Tibial nerve (tissue), 4 donors: ENCODE measurements around the gene AHCYL2. TPM values are rescaled to one million over a fixed set of nuclear protein-coding genes. Genes with fewer than 3 reads are reported as not detected.

ENCODE experiments used
- DNase-seq, 2 donors: peaks; one replicate each; pipeline ENCODE4 v3.0.0-alpha.2; 2019; ENCODE audit warnings: low spot score in 2 of 2
- H3K27ac ChIP-seq, 4 donors: fragments of 200-600 bp; sonication (generic) in 3 of 4; one replicate each; pipeline ENCODE4 v1.5.1; 2017 to 2019; ENCODE audit warnings: mild to moderate bottlenecking in 1 of 4
- H3K27me3 ChIP-seq, 2 donors: fragments of 200-600 bp; sonication (generic) in 1 of 2; one replicate each; pipeline versions ENCODE4 v1.5.1 to v1.6.0; 2017 to 2019
- H3K36me3 ChIP-seq, 3 donors: fragments of 200-600 bp; sonication (generic); one replicate each; pipeline ENCODE4 v1.5.1; 2018 to 2019
- H3K4me1 ChIP-seq, 4 donors: fragments of 200-600 bp; sonication (generic) in 3 of 4; one replicate each; pipeline ENCODE4 v1.5.1; 2017 to 2019
- H3K4me3 ChIP-seq, 4 donors: fragments of 200-600 bp; sonication (generic) in 3 of 4; one replicate each; pipeline ENCODE4 v1.5.1; 2017 to 2019; ENCODE audit warnings: mild to moderate bottlenecking in 1 of 4, moderate library complexity in 1 of 4
- H3K9me3 ChIP-seq, 4 donors: fragments of 200-600 bp; sonication (generic) in 3 of 4; one replicate each; pipeline ENCODE4 v1.5.1; 2017 to 2019
- CTCF ChIP-seq, 5 experiments: fragments of 200-600 bp in 3 of 5; fragments of 450-650 bp in 2 of 5; sonication (generic) in 3 of 5; IDR thresholded peaks; one replicate each; pipeline ENCODE4 v1.5.1; 2016 to 2019; ENCODE audit warnings: antibody characterized with exemption in 5 of 5, mild to moderate bottlenecking in 3 of 5, moderate library complexity in 2 of 5
- EP300 ChIP-seq, 2 donors: sonication (generic); formaldehyde crosslinking; IDR thresholded peaks; one replicate each; pipeline ENCODE4 v1.6.1; 2017; ENCODE audit warnings: antibody characterized with exemption in 2 of 2, mild to moderate bottlenecking in 1 of 2
- POLR2A ChIP-seq, 2 donors: fragments of 450-650 bp; IDR thresholded peaks; one replicate each; pipeline ENCODE4 v1.6.1; 2017; ENCODE audit warnings: antibody characterized with exemption in 2 of 2, mild to moderate bottlenecking in 2 of 2, moderate library complexity in 2 of 2
- WGBS, 2 donors: methylation state at CpG; one replicate each; pipeline ENCODE4 v1.1.5; 2018; 5-methylcytosine and 5-hydroxymethylcytosine counted together
- total RNA-seq, 4 donors: library from RNA; depleted of rRNA; stranded (reverse); fragments of >200 nt; gene quantifications; one replicate each; pipeline ENCODE4 v1.1.0, GENCODE V29; 2016

Gene AHCYL2
- total RNA-seq, 4 donors from 2014 or later = 21.6 to 42.9 (median 30.9) TPM

GRCh38 chr7:129256221-129256620, 31.4 kb downstream of the AHCYL2 start:
- no peak overlapping the region for H3K27ac ChIP-seq

DNA sequence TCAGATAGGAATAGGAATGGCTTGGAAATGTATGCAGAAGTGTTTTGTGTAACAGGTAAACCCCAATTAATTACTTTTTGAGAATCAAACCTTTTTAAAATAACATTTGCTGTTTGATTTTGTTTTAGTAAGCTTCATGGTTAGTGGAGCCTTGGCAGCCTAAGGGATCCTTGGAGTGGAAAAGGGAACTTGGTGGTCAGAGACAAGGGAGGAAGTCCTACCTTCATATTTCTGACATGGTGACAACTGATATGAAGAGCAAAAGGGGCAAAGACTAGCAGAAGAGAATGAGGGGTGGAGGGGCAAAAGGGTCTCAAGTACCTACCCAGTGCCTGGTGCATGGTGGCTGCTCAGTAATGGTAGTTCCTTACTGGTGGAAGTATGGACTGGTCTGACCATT, 32.3 kb downstream of the AHCYL2 start:
- DNase-seq = no peak
- no peaks in the 10 kb centered on the region for H3K36me3 ChIP-seq
- peaks cover 0 to 17% (median 6%) of the 10 kb centered on the region in 4 donors for H3K4me1 ChIP-seq
- H3K27ac ChIP-seq = no peak overlapping the region
- H3K27me3 ChIP-seq = no peaks in the 10 kb centered on the region
- no peaks in the 10 kb centered on the region for H3K9me3 ChIP-seq
- TF ChIP-seq CTCF (IDR thresholded peaks at IDR 0.05) (no peak), EP300 (IDR thresholded peaks at IDR 0.05) (no peak), POLR2A (IDR thresholded peaks at IDR 0.05) (no peak)
- H3K4me3 ChIP-seq = no peak overlapping the region

More at GRCh38 chr7:129256221-129256620, 31.4 kb downstream of the AHCYL2 start:
- WGBS, 2 donors = 96% methylated on average over 2 of the region's 2 CpGs
- no peaks in the 10 kb centered on the region for H3K36me3 ChIP-seq
- H3K4me1 ChIP-seq = peaks cover 0 to 18% (median 6%) of the 10 kb centered on the region in 4 donors
- H3K9me3 ChIP-seq = no peaks in the 10 kb centered on the region
- no peak for DNase-seq
- no peak overlapping the region for H3K4me3 ChIP-seq
- TF ChIP-seq CTCF (IDR thresholded peaks at IDR 0.05) (no peak), POLR2A (IDR thresholded peaks at IDR 0.05) (no peak), EP300 (IDR thresholded peaks at IDR 0.05) (no peak)
- H3K27me3 ChIP-seq = no peaks in the 10 kb centered on the region

DNA sequence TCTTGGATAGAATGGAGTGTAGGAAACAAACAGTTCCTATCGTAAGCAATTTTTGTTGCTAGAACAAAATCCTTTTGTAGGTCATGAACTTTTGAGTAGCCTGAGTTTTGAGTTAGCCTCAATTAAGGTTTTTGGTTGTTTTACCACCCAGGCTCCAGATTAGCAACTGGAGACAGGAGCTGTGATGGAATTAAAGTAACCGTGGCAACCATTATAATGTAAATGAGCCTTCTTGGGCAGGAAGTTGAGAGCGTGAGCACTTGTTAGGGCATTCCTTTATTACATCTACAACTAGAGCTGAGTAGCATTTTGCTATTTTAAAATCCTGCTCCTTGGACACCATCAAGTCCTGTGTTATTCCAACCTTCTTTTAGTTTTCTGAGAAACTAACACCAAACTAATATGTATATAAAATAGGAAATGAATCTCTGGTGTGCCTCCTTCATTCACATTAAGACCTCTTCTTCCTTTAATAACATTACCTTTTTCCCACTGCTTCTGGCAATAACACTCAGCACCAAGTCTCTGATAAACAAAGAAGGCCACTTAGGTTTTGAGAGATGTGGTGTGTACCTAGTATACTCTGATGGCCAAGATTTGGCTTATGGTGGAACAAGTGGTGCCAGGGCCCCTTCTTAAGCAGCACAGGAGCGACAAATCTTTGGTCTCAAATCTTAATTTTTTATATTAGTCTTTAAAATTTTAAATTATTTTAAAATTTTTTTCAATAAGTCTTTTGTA, 34.0 kb downstream of the AHCYL2 start:
- no peak overlapping the region for H3K4me3 ChIP-seq
- TF ChIP-seq POLR2A (IDR thresholded peaks at IDR 0.05) (no peak), EP300 (IDR thresholded peaks at IDR 0.05) (no peak), CTCF (IDR thresholded peaks at IDR 0.05) (no peak)

GRCh38 chr7:129262324-129262723, 37.5 kb downstream of the AHCYL2 start:
- no peak for TF ChIP-seq CTCF (IDR thresholded peaks at IDR 0.05)
- TF ChIP-seq POLR2A (IDR thresholded peaks at IDR 0.05) = no peak
- TF ChIP-seq EP300 (IDR thresholded peaks at IDR 0.05) = no peak
- Histone ChIP-seq H3K4me1 (peaks cover 0 to 22% (median 6%) of the 10 kb centered on the region in 4 donors), H3K27ac (no peak overlapping the region), H3K36me3 (no peaks in the 10 kb centered on the region), H3K9me3 (no peaks in the 10 kb centered on the region), H3K4me3 (no peak overlapping the region), H3K27me3 (no peaks in the 10 kb centered on the region)
- 75 to 78% methylated on average over 2 of the region's 2 CpGs for WGBS, 2 donors
- no peak for DNase-seq

More for the DNA sequence above, 34.0 kb downstream of the AHCYL2 start:
- H3K4me1 ChIP-seq = peaks cover 0 to 22% (median 6%) of the 10 kb centered on the region in 4 donors
- DNase-seq = no peak
- no peaks in the 10 kb centered on the region for H3K9me3 ChIP-seq
- H3K27ac ChIP-seq = peak overlapping the region in 1 of 4 donors; percentile 2
- H3K36me3 ChIP-seq = no peaks in the 10 kb centered on the region
- no peaks in the 10 kb centered on the region for H3K27me3 ChIP-seq
- WGBS, 2 donors = 59 to 61% methylated on average over 4 of the region's 4 CpGs

DNA sequence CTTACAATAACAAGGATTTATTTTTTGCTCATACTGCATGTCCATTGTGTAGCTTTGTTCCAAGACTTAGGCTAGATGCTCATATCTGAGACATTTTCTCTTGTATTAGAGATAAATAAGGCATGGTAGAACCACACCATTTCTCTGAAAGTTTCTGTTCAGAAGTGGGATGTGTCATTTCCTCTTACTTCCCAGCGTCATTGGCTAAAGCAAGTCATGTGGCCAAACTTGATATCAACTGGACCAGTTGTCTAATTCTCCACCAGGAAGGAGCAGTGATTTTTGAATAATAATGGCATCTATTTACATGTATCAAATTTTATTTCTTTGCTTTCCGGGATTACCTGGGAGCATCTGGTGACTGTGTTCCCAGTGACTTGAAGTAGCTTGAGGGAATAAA, 38.3 kb downstream of the AHCYL2 start:
- Histone ChIP-seq H3K9me3 (no peaks in the 10 kb centered on the region), H3K4me1 (peaks cover 0 to 22% (median 6%) of the 10 kb centered on the region in 4 donors)
- TF ChIP-seq EP300 (IDR thresholded peaks at IDR 0.05) (no peak), CTCF (IDR thresholded peaks at IDR 0.05) (no peak), POLR2A (IDR thresholded peaks at IDR 0.05) (no peak)

More for the DNA sequence above, 38.3 kb downstream of the AHCYL2 start:
- no peak overlapping the region for H3K4me3 ChIP-seq
- WGBS, 2 donors = 92 to 93% methylated on average over 2 of the region's 2 CpGs
- H3K27me3 ChIP-seq = no peaks in the 10 kb centered on the region
- H3K36me3 ChIP-seq = no peaks in the 10 kb centered on the region
- DNase-seq = no peak
- H3K27ac ChIP-seq = no peak overlapping the region
